ENCODE data around the gene RPS6KC1. TPM values are rescaled to one million over a fixed set of nuclear protein-coding genes. Genes with fewer than 3 reads are reported as not detected.

The RPS6KC1 gene
- polyA plus RNA-seq, 1 donor (not counting 4 experiments of a cell fraction or from before 2014, with no cell fraction given) = 13.0 TPM

GRCh38 chr1:213054142-213054541, 3.1 kb downstream of the RPS6KC1 start:
- Histone ChIP-seq H3K4me1 (ENCODE audit: control insufficient read depth, extremely low read depth, insufficient read depth, low read length) (peaks cover 23% of the 10 kb centered on the region), H3K27ac (ENCODE audit: control insufficient read depth, insufficient read depth, low read length) (no peak overlapping the region), H3K79me2 (ENCODE audit: control insufficient read depth, insufficient read depth, low read length) (peaks cover 47% of the 10 kb centered on the region), H4K20me1 (ENCODE audit: control insufficient read depth, extremely low read depth, insufficient read depth, low read length) (no peaks in the 10 kb centered on the region), H3K9me3 (ENCODE audit: control insufficient read depth, low read depth, low read length) (no peaks in the 10 kb centered on the region), H3K9me1 (ENCODE audit: control insufficient read depth, extremely low read depth, insufficient read depth, low read length) (no peaks in the 10 kb centered on the region), H3K36me3 (ENCODE audit: control insufficient read depth in 2 of 2, extremely low read depth in 1 of 2, insufficient read depth in 2 of 2, low read length in 2 of 2) (no peaks in the 10 kb centered on the region), H2AFZ (ENCODE audit: control insufficient read depth, low read length) (no peak overlapping the region), H3K27me3 (ENCODE audit: control insufficient read depth, extremely low read depth, insufficient read depth, low read length) (no peaks in the 10 kb centered on the region), H3K4me2 (ENCODE audit: control insufficient read depth, extremely low read depth, insufficient read depth, low read depth, low read length) (no peak overlapping the region), H3K9ac (ENCODE audit: control insufficient read depth, extremely low read depth, insufficient read depth, low read length) (no peak overlapping the region), H3K4me3 (ENCODE audit: control insufficient read depth in 2 of 3, extremely low read depth in 1 of 3, insufficient read depth in 2 of 3, low read depth in 1 of 3, low read length in 3 of 3) (no peak overlapping the region)
- FAIRE-seq (no peak), DNase-seq (ENCODE audit: low read depth, low spot score) (no peak)
- dilution Hi-C loops (cut with MboI; ENCODE audit: extremely low pct_ligation_motif_present, low sequenced_read_pairs) = no loop called here
- TF ChIP-seq CTCF (optimal IDR thresholded peaks at IDR 0.05 in 1 of 3, IDR thresholded peaks at IDR 0.05 in 1 of 3, conservative IDR thresholded peaks at IDR 0.05 in 1 of 3; ENCODE audit: extremely low read depth in 1 of 3, insufficient read depth in 2 of 3, low read length in 3 of 3) = no peak
- no peak for TF ChIP-seq EZH2 (IDR thresholded peaks at IDR 0.05; ENCODE audit: low read length)

- Histone ChIP-seq H3K9ac (ENCODE audit: control insufficient read depth, extremely low read depth, insufficient read depth, low read length) (no peak overlapping the region), H3K4me2 (ENCODE audit: control insufficient read depth, extremely low read depth, insufficient read depth, low read depth, low read length) (no peak overlapping the region), H3K4me1 (ENCODE audit: control insufficient read depth, extremely low read depth, insufficient read depth, low read length) (peaks cover 23% of the 10 kb centered on the region), H3K4me3 (ENCODE audit: control insufficient read depth in 2 of 3, extremely low read depth in 1 of 3, insufficient read depth in 2 of 3, low read depth in 1 of 3, low read length in 3 of 3) (no peak overlapping the region), H4K20me1 (ENCODE audit: control insufficient read depth, extremely low read depth, insufficient read depth, low read length) (no peaks in the 10 kb centered on the region), H3K9me3 (ENCODE audit: control insufficient read depth, low read depth, low read length) (no peaks in the 10 kb centered on the region), H3K36me3 (ENCODE audit: control insufficient read depth in 2 of 2, extremely low read depth in 1 of 2, insufficient read depth in 2 of 2, low read length in 2 of 2) (no peaks in the 10 kb centered on the region), H3K9me1 (ENCODE audit: control insufficient read depth, extremely low read depth, insufficient read depth, low read length) (no peaks in the 10 kb centered on the region), H3K79me2 (ENCODE audit: control insufficient read depth, insufficient read depth, low read length) (peaks cover 48% of the 10 kb centered on the region), H3K27me3 (ENCODE audit: control insufficient read depth, extremely low read depth, insufficient read depth, low read length) (no peaks in the 10 kb centered on the region), H2AFZ (ENCODE audit: control insufficient read depth, low read length) (no peak overlapping the region), H3K27ac (ENCODE audit: control insufficient read depth, insufficient read depth, low read length) (peak overlapping the region; percentile 6)
- peak; percentile 15 for DNase-seq (ENCODE audit: low read depth, low spot score)
- dilution Hi-C loops (cut with MboI; ENCODE audit: extremely low pct_ligation_motif_present, low sequenced_read_pairs) = no loop called here
- TF ChIP-seq CTCF (optimal IDR thresholded peaks at IDR 0.05 in 1 of 3, IDR thresholded peaks at IDR 0.05 in 1 of 3, conservative IDR thresholded peaks at IDR 0.05 in 1 of 3; ENCODE audit: extremely low read depth in 1 of 3, insufficient read depth in 2 of 3, low read length in 3 of 3) = no peak
- no peak for TF ChIP-seq EZH2 (IDR thresholded peaks at IDR 0.05; ENCODE audit: low read length)
- FAIRE-seq = no peak
Measured at GRCh38 chr1:213054733-213055591, 3.9 kb downstream of the RPS6KC1 start.

Measured in keratinocyte (primary cell).